Astrocyte (in vitro differentiated cells and primary cell): ENCODE results near the gene FUT9.

ENCODE experiments used
- CTCF ChIP-seq: IDR thresholded peaks from 2 replicates; pipeline ENCODE4 v1.5.1; 2011; ENCODE audit warnings: low read depth, mild to moderate bottlenecking, inconsistent platforms, low read length, moderate library complexity; ENCODE audit not compliant: insufficient read depth
- EZH2 ChIP-seq: IDR thresholded peaks from 2 replicates; pipeline ENCODE4 v1.6.1; 2012; ENCODE audit warnings: mild to moderate bottlenecking, low read length, inconsistent platforms; ENCODE audit not compliant: insufficient read depth

GRCh38 chr6:96195272-96195671, 179.5 kb downstream of the FUT9 start:
- TF ChIP-seq CTCF (no peak), EZH2 (no peak)
